H1 (cell line): Measurements from ENCODE around the gene ASS1. TPM values are rescaled to one million over a fixed set of nuclear protein-coding genes. Genes with fewer than 3 reads are reported as not detected.
A peak's percentile ranks its signal among the peaks of the same experiment; 100 is the strongest.

Source experiments
- BRCA1 ChIP-seq: IDR thresholded peaks from 2 replicates; pipeline ENCODE4 v1.6.1; 2012; ENCODE audit warnings: low read depth, low read length, improper control_type of control experiment
- EGR1 ChIP-seq: IDR thresholded peaks from 2 replicates; pipeline ENCODE4 v1.6.1; 2011; ENCODE audit warnings: low read depth, low read length, borderline replicate concordance
- FOSL1 ChIP-seq: IDR thresholded peaks from 2 replicates; pipeline ENCODE4 v1.6.1; 2011; ENCODE audit warnings: mild to moderate bottlenecking, low read depth, low read length, moderate library complexity; ENCODE audit not compliant: insufficient read depth
- NANOG ChIP-seq: IDR thresholded peaks from 2 replicates; pipeline ENCODE4 v1.6.1; 2011; ENCODE audit warnings: low read length, low read depth, mild to moderate bottlenecking, inconsistent platforms; ENCODE audit not compliant: insufficient read depth, poor library complexity, severe bottlenecking
- RAD21 ChIP-seq, 2 experiments: IDR thresholded peaks in 1 of 2; conservative IDR thresholded peaks in 1 of 2; 2 replicates each; pipeline ENCODE4 v1.6.1; 2011; ENCODE audit warnings: low read depth in 2 of 2, low read length in 2 of 2, improper control_type of control experiment in 1 of 2, inconsistent platforms in 1 of 2, mild to moderate bottlenecking in 1 of 2, moderate library complexity in 1 of 2
- RBBP5 ChIP-seq: IDR thresholded peaks from 2 replicates; pipeline ENCODE4 v1.7.1; 2012; ENCODE audit warnings: low read depth, mild to moderate bottlenecking, inconsistent platforms, low read length, moderate library complexity, borderline replicate concordance
- SAP30 ChIP-seq: fragments of 300-600 bp; sonication (generic); IDR thresholded peaks from 2 replicates; pipeline ENCODE4 v1.7.1; 2012; ENCODE audit warnings: low read length, moderate library complexity, mild to moderate bottlenecking, inconsistent platforms; ENCODE audit not compliant: insufficient read depth, insufficient replicate concordance
- YY1 ChIP-seq: IDR thresholded peaks from 2 replicates; pipeline ENCODE4 v1.6.1; 2011; ENCODE audit warnings: low read depth, mild to moderate bottlenecking, low read length
- polyA plus RNA-seq, 7 experiments: library from polyadenylated mRNA; depleted of rRNA in 3 of 7; stranded (reverse) in 5 of 7; unstranded in 2 of 7; fragments of >200 nt in 5 of 7; fragments of 200-250 nt in 2 of 7; gene quantifications; 1 replicate in 5 of 7; 2 replicates in 1 of 7; 4 replicates in 1 of 7; pipeline versions ENCODE4 v1.2.1 to v1.2.3, GENCODE V29; 2011 to 2013; ENCODE audit warnings: missing spikeins in 2 of 7, mixed read lengths in 2 of 7
- total RNA-seq: library from RNA; stranded (reverse); fragmentation: NEBNext Ultra II Directional; extraction: Animal tissue kit (Norgen Biotek cat#: 25700); gene quantifications from 2 replicates; pipeline ENCODE4 v1.2.1, GENCODE V29; 2021
- TF ChIP-seq, protein P1 (sequence below): IDR thresholded peaks from 2 replicates; pipeline ENCODE4 v1.6.1; 2012; ENCODE audit warnings: low read length, inconsistent platforms

The ASS1 gene
- total and polyA plus RNA-seq, 2 of the 8 experiments (the other 6 are each of a cell fraction or from before 2014, with no cell fraction given) = 108 to 296 TPM

DNA sequence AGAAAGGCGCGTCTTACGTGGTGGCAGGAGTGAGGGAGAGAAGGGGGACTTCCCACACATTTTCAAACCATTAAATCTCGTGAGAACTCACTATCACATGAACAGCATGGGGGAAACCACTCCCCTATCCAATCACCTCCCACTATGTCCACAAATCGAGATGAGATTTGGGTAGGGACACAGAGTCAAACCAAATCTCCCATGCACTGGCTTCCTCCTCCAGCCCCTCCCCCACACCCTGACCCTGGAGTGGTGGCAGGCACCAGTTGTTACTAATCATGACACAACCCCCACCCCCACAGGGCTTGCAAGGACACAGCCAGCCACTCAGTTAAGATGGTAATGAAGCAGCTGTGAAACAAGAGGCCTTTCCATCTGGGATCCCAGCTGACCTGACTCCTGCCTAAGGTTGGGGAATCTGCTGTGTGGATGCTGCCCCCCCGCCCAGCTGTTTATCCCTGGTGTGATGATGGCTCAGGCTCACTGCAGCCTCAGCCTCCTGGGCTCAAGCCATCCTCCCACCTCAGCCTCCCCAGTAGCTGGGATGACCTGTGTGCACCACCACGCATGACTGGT is 77.6 kb downstream of the ASS1 start (continued):
- TF ChIP-seq NANOG (peak; percentile 68), RBBP5 (0 out of 2 replicates have a peak, but pooled peaks have one; percentile 57), SAP30 (no peak), EGR1 (peak; percentile 47; the same call in 1 of the 2 replicates), FOSL1 (no peak), YY1 (no peak), BRCA1 (no peak), RAD21 (IDR thresholded peaks at IDR 0.05 in 1 of 2, conservative IDR thresholded peaks at IDR 0.05 in 1 of 2; ENCODE audit: low read depth in 2 of 2, low read length in 2 of 2) (peak; percentile 4 to 26; a peak in 2 of 4 replicates)
- TF ChIP-seq, protein P1, sequence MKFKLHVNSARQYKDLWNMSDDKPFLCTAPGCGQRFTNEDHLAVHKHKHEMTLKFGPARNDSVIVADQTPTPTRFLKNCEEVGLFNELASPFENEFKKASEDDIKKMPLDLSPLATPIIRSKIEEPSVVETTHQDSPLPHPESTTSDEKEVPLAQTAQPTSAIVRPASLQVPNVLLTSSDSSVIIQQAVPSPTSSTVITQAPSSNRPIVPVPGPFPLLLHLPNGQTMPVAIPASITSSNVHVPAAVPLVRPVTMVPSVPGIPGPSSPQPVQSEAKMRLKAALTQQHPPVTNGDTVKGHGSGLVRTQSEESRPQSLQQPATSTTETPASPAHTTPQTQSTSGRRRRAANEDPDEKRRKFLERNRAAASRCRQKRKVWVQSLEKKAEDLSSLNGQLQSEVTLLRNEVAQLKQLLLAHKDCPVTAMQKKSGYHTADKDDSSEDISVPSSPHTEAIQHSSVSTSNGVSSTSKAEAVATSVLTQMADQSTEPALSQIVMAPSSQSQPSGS = 0 out of 2 replicates have a peak, but pooled peaks have one; percentile 70
